ENCODE measurements around the gene ZNF808. TPM values are rescaled to one million over a fixed set of nuclear protein-coding genes. Genes with fewer than 3 reads are reported as not detected.
"Not testable (repeated sequence)": the region's sequence is repeated elsewhere in the genome, so short reads cannot be mapped to it uniquely, and the experiment has no call there.

ZNF808 gene
- total RNA-seq, 1 experiment from 2014 or later, result 12.8 TPM

DNA sequence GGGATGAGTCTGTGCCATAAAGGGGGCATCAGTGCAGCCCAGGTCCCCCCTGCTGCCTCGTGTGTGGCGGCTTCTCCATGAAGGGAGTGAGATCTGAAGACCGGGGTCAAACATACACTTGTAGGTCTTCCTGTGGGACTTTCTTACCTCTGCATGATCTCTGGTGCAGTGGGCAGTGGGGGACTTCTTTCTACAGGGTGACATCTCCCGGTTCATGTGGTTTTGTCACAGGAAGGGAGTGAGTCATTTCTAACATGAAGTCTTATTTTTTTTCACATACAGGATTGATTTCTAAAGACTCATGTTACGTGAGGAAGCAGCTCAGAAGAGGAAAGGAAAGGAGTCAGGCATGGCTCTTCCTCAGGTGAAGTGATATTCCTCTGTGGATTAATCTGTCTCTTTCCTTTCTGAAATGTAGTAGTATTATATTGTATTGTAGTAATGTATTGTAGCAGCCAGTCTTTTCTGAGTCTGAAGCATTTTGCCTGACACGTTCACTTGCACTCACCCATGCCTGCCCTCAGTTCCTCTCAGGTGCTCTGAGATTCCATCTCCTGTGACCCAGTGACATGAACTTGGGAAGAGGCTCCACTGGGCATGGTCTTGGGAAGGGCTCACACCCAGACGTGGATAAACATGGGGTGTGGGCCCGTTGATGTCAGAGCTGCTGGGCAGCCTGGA, 15.7 kb downstream of the ZNF808 start:
- H3K27me3 ChIP-seq (replicated peaks), result no peaks in the 10 kb centered on the region
- no peaks in the 10 kb centered on the region for H3K9me3 ChIP-seq (replicated peaks)
- no peak overlapping the region for H3K27ac ChIP-seq
- H3K4me3 ChIP-seq, result no peak overlapping the region
- H3K36me3 ChIP-seq, result peaks cover 23% of the 10 kb centered on the region
- no peaks in the 10 kb centered on the region for H3K4me1 ChIP-seq (replicated peaks)
- DNase-seq (ENCODE audit: low read depth in 1 of 2, low spot score in 2 of 2), result no peak

DNA sequence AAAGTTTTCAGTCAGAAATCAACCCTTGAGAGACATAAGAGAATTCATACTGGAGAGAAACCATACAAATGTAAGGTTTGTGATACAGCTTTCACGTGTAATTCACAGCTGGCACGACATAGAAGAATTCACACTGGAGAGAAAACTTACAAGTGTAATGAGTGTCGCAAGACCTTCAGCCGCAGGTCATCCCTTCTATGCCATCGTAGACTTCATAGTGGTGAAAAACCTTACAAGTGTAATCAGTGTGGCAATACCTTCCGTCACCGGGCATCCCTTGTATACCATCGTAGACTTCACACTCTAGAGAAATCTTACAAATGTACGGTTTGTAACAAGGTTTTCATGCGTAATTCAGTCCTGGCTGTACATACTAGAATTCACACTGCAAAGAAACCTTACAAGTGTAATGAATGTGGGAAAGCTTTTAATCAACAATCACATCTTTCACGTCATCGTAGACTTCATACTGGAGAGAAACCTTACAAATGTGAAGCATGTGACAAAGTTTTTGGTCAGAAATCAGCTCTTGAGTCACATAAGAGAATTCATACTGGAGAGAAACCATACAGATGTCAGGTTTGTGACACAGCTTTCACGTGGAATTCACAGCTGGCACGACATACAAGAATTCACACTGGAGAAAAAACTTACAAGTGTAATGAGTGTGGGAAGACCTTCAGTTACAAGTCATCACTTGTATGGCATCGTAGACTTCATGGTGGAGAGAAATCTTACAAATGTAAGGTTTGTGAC, 26.9 kb downstream of the ZNF808 start:
- no peak overlapping the region for H3K27ac ChIP-seq
- H3K36me3 ChIP-seq, result peaks cover 58% of the 10 kb centered on the region
- H3K9me3 ChIP-seq (replicated peaks), result peaks cover 9% of the 10 kb centered on the region; the same call in 1 of the 2 replicates
- no peaks in the 10 kb centered on the region for H3K4me1 ChIP-seq (replicated peaks)
- H3K4me3 ChIP-seq, result no peak overlapping the region
- H3K27me3 ChIP-seq (replicated peaks), result no peaks in the 10 kb centered on the region
- DNase-seq (ENCODE audit: low read depth in 1 of 2, low spot score in 2 of 2), result no peak

DNA sequence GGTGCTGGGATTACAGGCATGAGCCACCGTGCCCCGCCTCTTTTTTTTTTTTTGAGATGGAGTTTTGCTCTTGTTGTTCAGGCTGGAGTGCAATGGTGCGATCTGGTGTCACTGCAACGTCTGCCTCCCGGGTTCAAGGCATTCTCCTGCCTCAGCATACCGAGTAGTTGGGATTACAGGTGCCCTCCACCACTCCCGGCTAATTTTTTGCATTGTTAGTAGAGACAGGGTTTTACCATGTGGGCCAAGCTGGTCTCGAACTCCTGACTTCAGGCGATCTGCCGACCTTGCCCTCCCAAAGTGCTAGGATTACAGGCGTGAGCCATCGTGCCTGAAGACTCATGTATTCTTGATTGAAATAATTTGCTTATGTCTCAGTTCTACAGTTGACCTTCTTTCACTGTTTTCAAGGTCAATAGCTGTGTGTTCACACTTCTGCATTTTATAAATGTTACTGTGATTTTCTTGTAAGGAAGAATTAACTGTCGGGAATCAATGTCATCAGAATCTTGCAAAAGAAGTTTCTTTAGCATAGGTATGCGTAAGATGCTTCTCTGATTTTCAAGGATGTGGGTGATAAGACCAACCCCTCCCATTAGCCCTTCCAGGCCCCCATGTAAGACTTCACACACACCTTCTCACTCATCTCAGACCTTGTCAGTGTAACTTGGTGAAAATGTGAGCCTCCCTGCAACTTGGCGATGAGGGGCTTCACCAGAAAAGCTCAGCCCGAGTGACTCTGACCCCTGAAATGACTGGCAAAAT, 29.9 kb downstream of the ZNF808 start:
- DNase-seq (ENCODE audit: low read depth in 1 of 2, low spot score in 2 of 2), result no peak

DNA sequence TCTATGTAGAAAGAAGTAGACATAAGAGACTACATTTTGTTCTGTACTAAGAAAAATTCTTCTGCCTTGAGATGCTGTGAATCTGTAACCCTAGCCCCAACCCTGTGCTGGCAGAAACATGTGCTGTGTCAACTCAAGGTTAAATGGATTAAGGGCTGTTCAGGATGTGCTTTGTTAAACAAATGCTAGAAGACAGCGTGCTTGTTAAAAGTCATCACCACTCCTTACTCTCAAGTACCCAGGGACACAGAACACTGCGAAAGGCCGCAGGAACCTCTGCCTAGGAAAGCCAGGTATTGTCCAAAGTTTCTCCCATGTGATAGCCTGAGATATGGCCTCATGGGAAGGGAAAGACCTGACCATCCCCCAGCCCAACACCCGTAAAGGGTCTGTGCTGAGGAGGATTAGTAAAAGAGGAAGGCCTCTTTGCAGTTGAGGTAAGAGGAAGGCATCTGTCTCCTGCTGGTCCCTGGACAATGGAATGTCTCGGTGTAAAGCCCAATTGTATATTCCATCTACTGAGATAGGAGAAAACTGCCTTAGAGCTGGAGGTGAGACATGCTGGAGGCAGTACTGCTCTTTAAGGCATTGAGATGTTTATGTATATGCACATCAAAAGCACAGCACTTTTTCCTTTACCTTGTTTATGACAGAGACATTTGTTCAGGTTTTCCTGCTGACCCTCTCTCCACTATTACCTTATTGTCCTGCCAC, 31.4 kb downstream of the ZNF808 start:
- H3K27ac ChIP-seq, result not testable (repeated sequence)

More for the DNA sequence above, 29.9 kb downstream of the ZNF808 start:
- Histone ChIP-seq H3K27me3 (replicated peaks) (no peaks in the 10 kb centered on the region), H3K36me3 (peaks cover 53% of the 10 kb centered on the region), H3K27ac (no peak overlapping the region), H3K9me3 (replicated peaks) (peaks cover 9% of the 10 kb centered on the region; the same call in 1 of the 2 replicates), H3K4me1 (replicated peaks) (no peaks in the 10 kb centered on the region), H3K4me3 (no peak overlapping the region)

DNA sequence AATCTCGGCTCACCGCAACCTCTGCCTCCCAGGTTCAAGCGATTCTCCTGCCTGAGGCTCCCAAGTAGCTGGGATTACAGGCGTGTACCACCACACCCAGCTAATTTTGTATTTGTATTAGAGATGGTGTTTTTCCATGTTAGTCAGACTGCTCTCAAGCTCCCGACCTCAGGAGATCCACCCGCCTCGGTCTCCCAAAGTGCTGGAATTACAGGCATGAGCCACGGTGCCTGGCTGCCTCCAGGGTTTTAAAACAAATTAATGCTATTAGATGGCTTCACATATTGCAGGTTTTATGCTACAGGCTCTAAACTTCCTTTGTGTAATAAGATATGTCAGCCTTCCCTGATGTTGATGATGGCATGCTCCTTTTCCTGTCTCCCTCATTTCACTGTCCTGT, 34.1 kb downstream of the ZNF808 start:
- not testable (repeated sequence) for H3K4me3 ChIP-seq; H3K27ac ChIP-seq; H3K4me1 ChIP-seq (replicated peaks); H3K27me3 ChIP-seq (replicated peaks); DNase-seq (ENCODE audit: low read depth in 1 of 2, low spot score in 2 of 2); H3K9me3 ChIP-seq (replicated peaks)
- peaks cover 26% of the 10 kb centered on the region for H3K36me3 ChIP-seq

More for the DNA sequence above, 31.4 kb downstream of the ZNF808 start:
- peaks cover 45% of the 10 kb centered on the region for H3K36me3 ChIP-seq
- H3K4me3 ChIP-seq; H3K9me3 ChIP-seq (replicated peaks); H3K27me3 ChIP-seq (replicated peaks); DNase-seq (ENCODE audit: low read depth in 1 of 2, low spot score in 2 of 2); H3K4me1 ChIP-seq (replicated peaks): not testable (repeated sequence)

DNA sequence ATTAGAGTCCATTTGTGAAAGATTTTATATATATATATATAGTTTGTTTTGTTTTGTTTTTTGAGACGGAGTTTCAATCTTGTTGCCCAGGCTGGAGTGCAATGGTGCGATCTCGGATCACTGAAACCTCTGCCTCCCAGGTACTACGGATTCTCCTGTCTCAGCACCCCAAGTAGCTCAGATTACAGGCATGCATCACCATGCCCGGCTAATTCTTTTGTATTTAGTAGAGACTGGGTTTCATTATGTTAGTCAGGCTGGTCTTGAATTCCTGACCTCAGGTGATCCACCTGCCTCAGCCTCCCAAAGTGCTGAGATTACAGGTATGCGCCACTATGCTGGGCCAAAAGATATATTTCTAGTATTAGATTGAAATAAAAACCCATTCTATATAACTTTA, 38.7 kb downstream of the ZNF808 start:
- DNase-seq (ENCODE audit: low read depth in 1 of 2, low spot score in 2 of 2), result no peak
- Histone ChIP-seq H3K27me3 (replicated peaks) (no peaks in the 10 kb centered on the region), H3K27ac (no peak overlapping the region), H3K36me3 (peaks cover 19% of the 10 kb centered on the region), H3K4me1 (replicated peaks) (peaks cover 14% of the 10 kb centered on the region), H3K4me3 (no peak overlapping the region), H3K9me3 (replicated peaks) (peaks cover 5% of the 10 kb centered on the region; the same call in 1 of the 2 replicates)

DNA sequence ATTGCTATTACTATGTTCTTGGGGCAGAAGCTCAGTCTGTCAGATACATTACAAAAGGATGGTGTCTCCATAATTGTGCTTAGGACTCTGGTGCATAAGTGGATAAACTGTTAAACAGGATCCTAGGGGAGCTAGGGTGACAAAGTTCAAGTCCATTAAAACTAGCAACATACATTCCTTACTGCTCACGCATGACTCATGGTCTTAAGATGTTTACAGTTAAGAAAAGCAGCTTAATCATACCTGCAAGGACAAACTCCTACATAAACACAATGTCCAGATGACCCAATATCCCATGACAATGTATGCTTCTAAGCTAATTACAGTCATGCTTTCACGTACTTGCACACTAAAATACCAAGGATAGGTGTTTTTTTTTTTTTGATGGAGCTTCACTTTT, 39.1 kb downstream of the ZNF808 start:
- Histone ChIP-seq H3K4me3 (no peak overlapping the region), H3K4me1 (replicated peaks) (peaks cover 14% of the 10 kb centered on the region), H3K9me3 (replicated peaks) (peaks cover 5% of the 10 kb centered on the region; the same call in 1 of the 2 replicates), H3K27ac (no peak overlapping the region), H3K36me3 (peaks cover 23% of the 10 kb centered on the region), H3K27me3 (replicated peaks) (no peaks in the 10 kb centered on the region)
- DNase-seq (ENCODE audit: low read depth in 1 of 2, low spot score in 2 of 2), result peak in 1 of 2 experiments; percentile 32

DNA sequence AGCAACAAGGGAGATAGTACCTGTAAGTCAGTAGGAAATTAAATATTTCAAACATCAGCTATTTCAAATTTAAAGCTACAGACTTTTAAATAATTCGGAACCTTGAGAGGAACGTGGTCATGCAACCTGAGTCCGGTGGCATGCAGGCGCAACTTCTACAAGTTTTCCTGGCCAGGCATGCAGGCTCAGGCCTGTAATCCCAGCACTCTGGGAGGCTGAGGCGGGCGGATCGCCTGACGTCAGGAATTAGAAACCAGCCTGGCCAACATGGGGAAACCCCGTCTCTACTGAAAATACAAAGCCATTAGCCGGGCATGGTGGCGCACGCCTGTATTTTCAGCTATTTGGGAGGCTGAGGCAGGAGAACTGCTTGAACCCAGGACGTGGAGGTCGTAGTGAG, 40.5 kb downstream of the ZNF808 start:
- peaks cover 5% of the 10 kb centered on the region; the same call in 1 of the 2 replicates for H3K9me3 ChIP-seq (replicated peaks)
- H3K4me3 ChIP-seq, result no peak overlapping the region
- peaks cover 14% of the 10 kb centered on the region for H3K4me1 ChIP-seq (replicated peaks)
- H3K27ac ChIP-seq, result no peak overlapping the region
- peaks cover 29% of the 10 kb centered on the region for H3K36me3 ChIP-seq
- no peaks in the 10 kb centered on the region for H3K27me3 ChIP-seq (replicated peaks)
- no peak for DNase-seq (ENCODE audit: low read depth in 1 of 2, low spot score in 2 of 2)

DNA sequence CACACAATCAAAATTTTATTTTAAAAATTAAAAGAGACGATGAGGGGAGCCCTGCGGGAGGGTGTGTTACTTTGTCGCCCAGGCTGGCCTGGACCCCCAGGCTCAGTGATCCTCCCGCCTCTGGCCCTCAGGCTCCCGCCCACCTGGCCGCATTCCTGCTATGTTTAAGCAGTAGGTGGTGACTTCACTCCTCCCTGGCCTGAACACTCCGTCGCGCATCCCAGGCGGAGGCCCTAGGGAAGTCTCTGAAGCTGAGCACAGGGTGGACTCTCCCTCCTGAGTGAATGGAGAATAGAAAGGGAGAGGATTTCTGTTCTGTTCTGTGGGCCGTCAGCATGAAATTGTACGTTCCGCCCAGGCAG, 42.2 kb downstream of the ZNF808 start:
- H3K27ac ChIP-seq, result peak overlapping the region; percentile 1; the same call in 1 of the 2 replicates
- not testable (repeated sequence) for H3K27me3 ChIP-seq (replicated peaks); DNase-seq (ENCODE audit: low read depth in 1 of 2, low spot score in 2 of 2); H3K9me3 ChIP-seq (replicated peaks)
- H3K4me1 ChIP-seq (replicated peaks), result peaks cover 14% of the 10 kb centered on the region
- peaks cover 31% of the 10 kb centered on the region for H3K36me3 ChIP-seq
- H3K4me3 ChIP-seq, result peak overlapping the region; percentile 64

DNA sequence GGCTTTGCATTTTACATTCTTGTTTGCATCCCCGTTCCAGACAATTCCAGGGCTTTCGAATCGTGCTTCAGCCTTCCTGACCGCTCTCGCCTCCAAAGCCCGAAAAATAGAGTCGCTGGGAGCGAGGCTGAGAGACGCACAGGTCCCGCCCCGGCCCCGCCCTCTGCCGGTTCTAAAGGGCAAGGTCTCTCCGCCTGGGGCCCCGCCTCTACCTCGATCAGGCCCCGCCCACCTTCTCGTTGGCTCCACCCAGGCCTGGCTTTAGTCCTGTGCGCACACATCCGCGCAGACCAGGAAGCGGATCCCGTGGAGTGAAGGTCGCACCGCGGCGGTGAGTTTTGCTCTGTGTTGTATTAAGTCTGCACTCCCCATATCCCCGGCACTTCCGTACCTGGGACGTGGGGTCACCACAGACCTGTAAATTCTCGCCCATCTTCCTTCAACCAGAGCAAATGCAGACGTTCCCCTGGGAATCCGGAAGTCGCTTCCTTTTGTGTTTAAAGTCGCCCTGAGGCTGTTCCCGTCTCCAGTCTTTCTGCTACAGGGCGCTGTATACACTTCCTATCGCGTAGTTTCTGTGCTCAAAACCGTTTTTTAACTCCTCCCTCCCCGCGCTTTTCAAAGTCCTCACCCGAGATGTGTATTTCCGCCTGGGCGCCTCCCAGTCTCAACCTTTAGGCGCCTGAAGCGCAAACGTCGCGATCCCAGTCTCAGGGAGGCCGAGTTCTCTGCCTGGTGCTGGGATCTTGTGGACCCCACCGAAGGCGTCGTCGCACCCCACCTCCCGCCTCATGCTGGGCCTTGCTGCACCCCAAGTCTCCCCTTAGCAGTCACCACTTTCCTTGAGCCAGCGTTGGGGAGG, 42.8 kb downstream of the ZNF808 start, which contains the start of gene ZNF701:
Gene ZNF701 (plus strand): TSS at position 288 of the 862 bp plus-strand sequence. CDS start 3,861 bp downstream, outside the sequence.
- Histone ChIP-seq H3K36me3 (peaks cover 37% of the 10 kb centered on the region), H3K9me3 (replicated peaks) (peaks cover under 1% of the 10 kb centered on the region; the same call in 1 of the 2 replicates), H3K4me1 (replicated peaks) (peaks cover 14% of the 10 kb centered on the region), H3K4me3 (peak within 1 kb of the TSS; percentile 64), H3K27ac (peak within 1 kb of the TSS; percentile 83), H3K27me3 (replicated peaks) (no peaks in the 10 kb centered on the region)
- peak; percentile 95 to 96 for DNase-seq (ENCODE audit: low read depth in 1 of 2, low spot score in 2 of 2)

DNA sequence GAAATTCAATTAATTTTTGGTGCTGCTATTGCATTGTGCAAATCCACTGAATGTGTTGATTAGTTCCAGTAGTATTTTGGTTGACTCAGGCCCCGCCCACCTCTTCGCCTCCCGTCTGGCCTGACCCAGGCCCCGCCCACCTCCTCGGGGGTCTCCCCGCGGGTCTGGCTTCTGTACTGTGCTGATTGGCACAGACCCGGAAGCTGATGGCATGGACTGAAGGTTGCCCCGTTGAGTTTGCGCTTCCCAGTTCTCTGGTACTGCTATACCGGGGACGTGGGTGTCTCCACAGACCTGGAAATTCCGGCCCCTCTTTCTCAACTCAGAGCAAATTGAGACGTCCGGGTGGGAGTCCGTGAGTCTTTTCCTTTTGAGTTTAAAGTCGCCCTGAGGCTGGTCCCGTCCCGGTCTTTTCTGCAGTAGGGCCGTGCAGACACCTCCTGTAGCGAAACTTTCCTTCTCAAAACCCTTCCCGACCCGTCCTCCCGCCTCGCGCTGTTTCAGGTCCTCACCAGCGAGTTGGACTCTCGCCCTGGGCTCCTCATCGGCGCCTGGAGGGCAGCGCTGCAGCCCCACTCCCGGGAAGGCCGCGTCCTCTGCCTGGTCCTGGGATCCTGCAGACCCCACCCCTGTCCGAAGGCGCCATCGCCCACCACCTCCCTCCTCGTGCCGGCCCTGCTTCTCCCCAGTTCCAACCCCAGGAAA, 57.4 kb downstream of the ZNF808 start:
- DNase-seq (ENCODE audit: low read depth in 1 of 2, low spot score in 2 of 2), result no peak
- Histone ChIP-seq H3K27ac (no peak overlapping the region), H3K4me1 (replicated peaks) (no peaks in the 10 kb centered on the region), H3K9me3 (replicated peaks) (peaks cover 3% of the 10 kb centered on the region; the same call in 1 of the 2 replicates), H3K36me3 (peaks cover 73% of the 10 kb centered on the region), H3K4me3 (no peak overlapping the region), H3K27me3 (replicated peaks) (no peaks in the 10 kb centered on the region)

DNA sequence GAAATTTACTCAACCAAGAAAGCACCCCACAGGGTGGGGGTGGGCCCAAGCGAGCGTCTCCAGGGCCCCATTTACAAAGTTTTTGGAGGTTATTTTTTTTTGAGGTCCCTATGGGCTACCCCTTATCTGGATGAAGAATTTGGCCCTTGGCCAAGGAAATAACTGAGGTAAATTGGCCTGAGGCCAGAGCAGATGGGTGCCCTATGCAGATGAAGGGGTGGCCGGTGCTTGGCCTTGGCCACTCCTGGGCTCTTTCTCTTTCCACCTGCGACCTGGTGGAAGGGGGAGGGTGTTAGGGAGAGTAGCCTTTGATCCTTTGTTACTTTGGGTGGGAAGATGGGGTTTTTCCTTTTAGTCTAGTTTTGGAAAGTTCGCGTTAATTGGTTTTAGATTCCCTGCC, 58.1 kb downstream of the ZNF808 start:
- Histone ChIP-seq H3K36me3 (peaks cover 70% of the 10 kb centered on the region), H3K27ac (no peak overlapping the region)
- no peak for DNase-seq (ENCODE audit: low read depth in 1 of 2, low spot score in 2 of 2)

More for the DNA sequence above, 58.1 kb downstream of the ZNF808 start:
- H3K4me3 ChIP-seq, result no peak overlapping the region
- H3K27me3 ChIP-seq (replicated peaks), result no peaks in the 10 kb centered on the region
- peaks cover 3% of the 10 kb centered on the region; the same call in 1 of the 2 replicates for H3K9me3 ChIP-seq (replicated peaks)
- H3K4me1 ChIP-seq (replicated peaks), result no peaks in the 10 kb centered on the region
